ENCODE data around the gene ODF4. TPM values are rescaled to one million over a fixed set of nuclear protein-coding genes. Genes with fewer than 3 reads are reported as not detected.

Gene ODF4
- total and polyA plus RNA-seq, 9 donors: not detected

DNA sequence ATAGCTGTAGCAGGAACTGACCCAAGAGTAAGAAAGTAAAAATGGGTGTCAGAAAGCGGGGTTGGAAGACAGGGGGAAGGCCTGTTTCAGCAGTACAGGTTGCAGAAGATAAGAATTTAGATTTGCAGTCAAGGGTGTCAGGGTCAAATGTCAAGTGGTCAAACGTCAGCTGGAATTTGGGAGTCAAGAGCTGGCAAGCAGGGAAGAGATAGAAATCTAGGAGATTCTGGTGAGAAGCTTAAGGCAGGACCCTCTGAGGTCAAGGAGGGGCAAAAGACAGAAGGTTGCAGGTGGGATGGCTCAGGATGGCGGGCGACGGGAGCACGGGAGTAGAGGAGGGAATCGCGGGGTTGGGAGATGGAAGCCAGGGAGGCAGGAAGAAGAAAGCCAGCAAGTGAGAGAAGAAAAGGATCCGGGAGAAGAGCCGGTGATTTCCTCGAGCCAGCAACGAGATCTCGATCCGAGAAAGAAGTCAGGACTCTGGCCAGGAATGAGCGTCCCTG, 44.8 kb upstream of the ODF4 start:
- intact Hi-C loops (cut with DNase I): loop anchor here in 3 of 4 donors (5.0 to 10.0 kb wide), 4 partner anchors 50 to 363 kb away; partner anchors contain the start of genes ALOXE3 (in 1 of the 3), CNTROB (in 1 of the 3), CTC1 (in 1 of the 3) and PFAS (in 1 of the 3)
- H3K4me3 ChIP-seq: peak overlapping the region; percentile 74
- 6 to 7% (median 6%) methylated on average over 15 of the region's 15 CpGs for WGBS, 3 donors
- peak overlapping the region in 1 of 2 donors; percentile 43 for H3K27ac ChIP-seq
- H3K9me3 ChIP-seq: no peaks in the 10 kb centered on the region
- no peak for DNase-seq
- no peaks in the 10 kb centered on the region for H3K4me1 ChIP-seq (ENCODE audit: insufficient read depth)
- H3K36me3 ChIP-seq: no peaks in the 10 kb centered on the region
- TF ChIP-seq POLR2A (IDR thresholded peaks at IDR 0.05): no peak
- H3K27me3 ChIP-seq: no peaks in the 10 kb centered on the region

DNA sequence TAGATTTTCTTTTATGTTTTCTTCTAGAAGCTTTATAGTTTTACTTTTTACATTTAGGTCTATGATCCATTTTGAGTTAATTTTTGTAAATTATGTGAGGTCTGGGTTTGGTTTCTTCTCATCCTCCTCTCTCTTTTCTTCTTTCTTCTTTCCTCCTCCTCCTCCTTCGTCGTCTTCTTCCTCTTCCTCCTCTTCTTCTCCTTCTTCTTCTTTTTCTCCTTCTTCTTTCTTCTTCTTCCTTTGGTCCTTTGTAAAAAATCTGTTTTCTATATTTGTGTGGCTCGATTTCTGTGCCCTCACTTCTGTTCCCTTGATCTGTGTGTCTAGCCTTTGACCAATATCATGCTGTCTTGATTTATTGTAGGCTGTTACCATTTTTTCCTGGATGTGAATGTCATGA, 39.4 kb upstream of the ODF4 start:
- Histone ChIP-seq H3K27ac (no peak overlapping the region), H3K9me3 (no peaks in the 10 kb centered on the region), H3K27me3 (no peaks in the 10 kb centered on the region), H3K4me1 (ENCODE audit: insufficient read depth) (no peaks in the 10 kb centered on the region), H3K4me3 (no peak overlapping the region), H3K36me3 (no peaks in the 10 kb centered on the region)
- DNase-seq: no peak
- 59 to 68% (median 64%) methylated on average over 3 of the region's 3 CpGs for WGBS, 3 donors
- intact Hi-C loops (cut with DNase I): loop anchor here (5.0 to 10.0 kb wide), 4 partner anchors 218 to 228 kb away; no protein-coding TSS in a partner anchor
- TF ChIP-seq EP300 (IDR thresholded peaks at IDR 0.05): no peak
- TF ChIP-seq, protein P1, sequence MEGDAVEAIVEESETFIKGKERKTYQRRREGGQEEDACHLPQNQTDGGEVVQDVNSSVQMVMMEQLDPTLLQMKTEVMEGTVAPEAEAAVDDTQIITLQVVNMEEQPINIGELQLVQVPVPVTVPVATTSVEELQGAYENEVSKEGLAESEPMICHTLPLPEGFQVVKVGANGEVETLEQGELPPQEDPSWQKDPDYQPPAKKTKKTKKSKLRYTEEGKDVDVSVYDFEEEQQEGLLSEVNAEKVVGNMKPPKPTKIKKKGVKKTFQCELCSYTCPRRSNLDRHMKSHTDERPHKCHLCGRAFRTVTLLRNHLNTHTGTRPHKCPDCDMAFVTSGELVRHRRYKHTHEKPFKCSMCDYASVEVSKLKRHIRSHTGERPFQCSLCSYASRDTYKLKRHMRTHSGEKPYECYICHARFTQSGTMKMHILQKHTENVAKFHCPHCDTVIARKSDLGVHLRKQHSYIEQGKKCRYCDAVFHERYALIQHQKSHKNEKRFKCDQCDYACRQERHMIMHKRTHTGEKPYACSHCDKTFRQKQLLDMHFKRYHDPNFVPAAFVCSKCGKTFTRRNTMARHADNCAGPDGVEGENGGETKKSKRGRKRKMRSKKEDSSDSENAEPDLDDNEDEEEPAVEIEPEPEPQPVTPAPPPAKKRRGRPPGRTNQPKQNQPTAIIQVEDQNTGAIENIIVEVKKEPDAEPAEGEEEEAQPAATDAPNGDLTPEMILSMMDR (IDR thresholded peaks at IDR 0.05): no peak
- TF ChIP-seq POLR2A (IDR thresholded peaks at IDR 0.05): no peak

DNA sequence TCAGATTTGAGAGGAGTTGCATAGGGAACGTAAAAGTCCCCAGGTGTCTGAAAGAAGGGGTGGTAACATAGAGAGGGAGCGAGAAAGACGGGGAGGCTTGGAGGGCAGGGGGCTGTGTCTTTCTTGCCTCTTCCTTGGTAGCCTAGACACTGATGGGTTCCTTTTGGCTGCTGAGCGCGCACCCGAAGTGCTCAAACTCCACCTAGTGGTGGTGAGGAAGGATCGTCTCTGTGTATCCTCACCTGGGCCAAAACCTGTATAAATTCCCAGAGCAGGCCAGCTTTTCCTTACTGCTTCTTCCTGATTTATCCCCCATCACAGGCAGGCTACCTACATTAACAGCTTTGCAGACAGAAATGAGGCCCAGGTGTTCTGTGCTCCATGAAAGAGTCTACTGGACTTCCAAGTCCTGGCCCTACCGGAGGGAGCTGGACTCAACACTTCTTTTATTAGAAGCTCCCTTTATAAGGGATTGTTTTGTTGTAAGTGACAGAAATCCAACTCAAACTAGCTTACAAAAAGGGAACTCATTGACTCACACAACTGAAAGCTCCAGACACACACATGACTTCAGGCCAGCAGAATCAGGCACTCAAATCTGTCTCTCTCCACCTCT, 38.9 kb upstream of the ODF4 start:
- Histone ChIP-seq H3K27me3 (no peaks in the 10 kb centered on the region), H3K9me3 (no peaks in the 10 kb centered on the region), H3K4me3 (no peak overlapping the region), H3K36me3 (no peaks in the 10 kb centered on the region), H3K27ac (no peak overlapping the region), H3K4me1 (ENCODE audit: insufficient read depth) (no peaks in the 10 kb centered on the region)
- intact Hi-C loops (cut with DNase I): loop anchor here (5.0 to 10.0 kb wide), 4 partner anchors 218 to 228 kb away; no protein-coding TSS in a partner anchor
- TF ChIP-seq, protein P1 (IDR thresholded peaks at IDR 0.05): peak; percentile 75 to 77 (median 75)
- TF ChIP-seq EP300 (IDR thresholded peaks at IDR 0.05) (no peak), POLR2A (IDR thresholded peaks at IDR 0.05) (peak; percentile 16)
- WGBS, 3 donors: 11 to 14% (median 13%) methylated on average over 8 of the region's 8 CpGs
- peak; percentile 53 to 65 (median 58) for DNase-seq

DNA sequence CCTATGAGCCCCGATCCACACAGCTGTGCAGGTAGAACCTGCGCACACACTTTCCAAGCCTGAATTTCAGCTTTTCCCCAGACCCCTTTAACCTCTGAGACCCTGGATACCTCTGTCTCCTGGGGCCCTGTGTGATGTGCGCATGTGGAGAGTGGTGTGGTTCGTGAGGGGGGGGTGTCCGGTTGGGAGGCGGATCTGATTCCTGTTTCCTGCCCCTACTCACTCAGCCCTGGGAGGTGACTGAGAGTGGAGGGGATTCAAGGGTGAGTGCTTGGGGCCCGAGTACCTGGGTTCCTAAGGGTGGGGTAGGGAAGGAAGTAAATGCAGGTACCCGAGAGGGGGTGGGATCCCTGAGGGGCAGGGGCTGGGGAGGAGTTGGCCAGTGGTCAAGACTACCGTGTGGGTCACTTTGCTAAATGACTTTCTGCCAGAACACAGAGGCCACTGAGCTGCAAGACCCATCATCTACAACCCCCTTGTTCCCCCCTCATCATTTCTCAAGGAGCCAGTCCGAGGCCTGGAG, 29.0 kb upstream of the ODF4 start:
- no peaks in the 10 kb centered on the region for H3K36me3 ChIP-seq
- H3K9me3 ChIP-seq: no peaks in the 10 kb centered on the region
- intact Hi-C loops (cut with DNase I): no loop called here
- H3K4me3 ChIP-seq: no peak overlapping the region
- TF ChIP-seq, protein P1 (IDR thresholded peaks at IDR 0.05): no peak
- TF ChIP-seq EP300 (IDR thresholded peaks at IDR 0.05) (no peak), POLR2A (IDR thresholded peaks at IDR 0.05) (no peak)
- DNase-seq: no peak
- H3K27me3 ChIP-seq: no peaks in the 10 kb centered on the region
- WGBS, 3 donors: 53 to 58% (median 57%) methylated on average over 10 of the region's 10 CpGs
- no peak overlapping the region for H3K27ac ChIP-seq
- no peaks in the 10 kb centered on the region for H3K4me1 ChIP-seq (ENCODE audit: insufficient read depth)

Data from ovary (tissue), 9 donors.